COR-L47 (cell line): ENCODE results near the gene CAMK1G.

Source experiments
- DNase-seq: peaks from one replicate; lab custom pipeline; 2025; lab: John Stamatoyannopoulos, UW

CAMK1G gene

GRCh38 chr1:209565759-209566678 lies 17.5 kb upstream of the CAMK1G start:
- peak; percentile 81 for DNase-seq

DNA sequence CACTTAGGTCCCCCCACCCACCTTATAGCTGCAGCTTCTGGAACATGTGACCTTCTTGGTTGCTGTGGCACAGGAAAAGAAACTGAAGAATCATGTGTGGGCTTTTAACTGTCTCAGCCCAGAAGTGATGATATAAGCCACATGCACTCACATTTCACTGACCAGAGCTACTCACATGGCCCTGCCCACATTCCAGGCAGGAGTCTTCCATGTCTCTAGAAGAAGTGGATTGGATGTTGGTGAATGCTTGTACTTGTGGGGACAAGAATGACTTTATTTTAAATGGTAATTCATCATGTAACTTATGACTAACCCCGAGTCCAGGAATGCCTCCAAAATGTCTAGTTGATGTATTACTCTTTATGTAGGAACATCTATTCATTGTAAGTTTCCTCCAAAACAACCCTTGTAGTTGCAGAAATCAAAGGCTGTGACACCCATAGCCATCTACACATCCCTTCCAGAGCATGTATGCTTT lies 15.8 kb upstream of the CAMK1G start:
- DNase-seq: no peak

GRCh38 chr1:209569455-209570207 lies 13.9 kb upstream of the CAMK1G start:
- DNase-seq: peak; percentile 77

DNA sequence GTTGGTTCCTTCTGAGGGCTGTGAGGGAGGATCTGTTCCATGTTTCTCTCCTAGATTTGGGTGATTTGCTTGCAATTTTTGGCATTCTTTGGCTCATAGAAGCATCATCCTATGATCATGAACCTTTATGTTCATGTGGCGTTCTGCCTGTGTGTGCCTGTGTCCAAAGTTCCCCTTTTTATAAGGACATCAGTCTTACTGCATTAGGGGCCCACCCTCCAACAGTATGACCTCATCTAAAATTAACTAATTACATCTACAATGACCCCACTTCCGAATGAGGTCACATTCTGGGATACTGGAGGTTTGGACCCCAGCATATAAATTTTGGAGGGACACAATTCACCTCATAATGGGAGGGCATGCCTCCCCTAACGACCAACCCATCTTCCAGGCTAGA lies 12.8 kb upstream of the CAMK1G start:
- no peak for DNase-seq

DNA sequence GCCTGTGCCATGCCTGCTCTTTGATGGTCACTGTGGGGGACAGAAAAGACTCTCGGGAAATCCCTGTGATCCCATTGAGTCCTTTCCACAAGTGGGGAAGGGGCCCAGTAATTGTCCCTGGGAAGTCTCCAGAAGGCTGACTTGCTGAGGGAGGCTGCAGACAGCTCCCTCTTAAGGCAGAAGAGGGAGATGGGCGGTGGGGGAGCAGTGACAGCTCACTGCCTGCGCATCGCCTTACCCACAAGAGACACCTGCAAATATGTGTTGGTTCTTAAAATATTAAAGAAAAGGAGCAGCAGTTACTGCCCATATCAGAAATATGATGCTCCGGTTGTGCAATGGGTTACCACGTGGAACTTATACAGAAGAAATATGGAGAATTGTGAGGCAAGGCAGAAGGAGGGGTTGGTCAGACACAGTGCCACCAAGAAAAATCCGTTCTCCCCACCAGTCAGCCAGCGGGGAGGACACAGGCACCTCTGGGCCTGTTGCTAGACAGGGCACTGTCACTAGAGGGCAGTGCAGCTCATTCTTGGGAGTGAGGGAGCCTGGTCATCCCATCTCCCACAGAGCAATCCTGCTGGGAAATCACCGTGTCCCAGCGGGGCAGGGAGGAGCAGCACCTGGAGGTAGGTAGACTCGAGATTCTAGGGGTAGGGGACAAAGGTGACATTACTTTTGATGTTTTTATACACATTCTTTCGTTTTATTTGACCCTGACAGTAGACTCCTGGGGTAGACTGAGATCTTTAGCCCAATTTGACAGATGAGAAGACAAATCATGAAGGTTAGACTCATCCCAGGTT lies 6.9 kb upstream of the CAMK1G start:
- peak; percentile 65 for DNase-seq

- DNase-seq: no peak
Observed at GRCh38 chr1:209577346-209577745, 6.2 kb upstream of the CAMK1G start.

DNA sequence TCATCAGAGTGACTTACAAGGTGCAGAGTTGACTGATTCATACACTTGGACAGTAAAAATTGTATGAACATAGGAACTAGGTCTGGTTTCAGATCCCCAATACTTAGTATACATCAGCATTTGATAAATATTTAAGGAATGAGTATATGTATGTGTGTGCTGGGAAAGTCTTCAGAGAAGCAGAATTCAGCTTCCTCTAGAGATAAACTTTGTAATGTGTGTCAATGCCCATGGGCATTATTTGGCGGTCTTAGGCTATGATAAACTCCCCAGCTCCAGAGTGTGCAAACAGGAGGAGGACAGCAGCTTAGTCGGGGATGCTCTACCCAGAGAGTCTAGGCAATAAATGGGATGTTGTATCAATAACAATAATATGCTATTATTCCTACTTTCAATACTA lies 2.9 kb upstream of the CAMK1G start:
- DNase-seq: no peak

- DNase-seq: no peak
Observed at GRCh38 chr1:209584231-209584672, 738 bp downstream of the CAMK1G start.

- DNase-seq: no peak
Observed at GRCh38 chr1:209585197-209585596, 1.7 kb downstream of the CAMK1G start.

GRCh38 chr1:209585672-209586071 lies 2.2 kb downstream of the CAMK1G start:
- DNase-seq: peak; percentile 68

DNA sequence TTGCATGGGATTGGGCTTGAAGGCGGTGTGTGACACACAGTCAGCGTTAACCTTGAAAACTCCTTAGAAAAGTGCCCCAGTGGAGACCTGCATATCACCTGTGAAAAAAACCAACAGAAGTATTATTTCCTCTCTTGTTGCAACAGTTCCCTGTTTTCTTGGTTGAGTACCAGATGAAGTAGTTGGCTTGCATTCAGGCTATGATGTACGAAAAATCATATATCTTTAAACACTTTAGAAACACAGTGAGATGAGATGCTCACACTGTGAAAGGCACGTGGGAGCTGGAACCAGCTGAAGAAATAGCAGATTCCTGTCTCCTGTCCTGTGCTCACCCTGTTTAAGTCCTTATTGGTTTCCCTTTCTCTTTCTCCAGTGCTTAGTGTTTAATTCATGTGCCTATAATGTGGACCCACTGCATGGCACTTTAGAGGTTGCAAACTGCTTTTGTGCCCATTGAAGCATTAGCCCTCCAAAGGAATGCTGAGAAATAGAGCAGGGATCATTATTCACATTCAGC lies 2.8 kb downstream of the CAMK1G start:
- no peak for DNase-seq

DNA sequence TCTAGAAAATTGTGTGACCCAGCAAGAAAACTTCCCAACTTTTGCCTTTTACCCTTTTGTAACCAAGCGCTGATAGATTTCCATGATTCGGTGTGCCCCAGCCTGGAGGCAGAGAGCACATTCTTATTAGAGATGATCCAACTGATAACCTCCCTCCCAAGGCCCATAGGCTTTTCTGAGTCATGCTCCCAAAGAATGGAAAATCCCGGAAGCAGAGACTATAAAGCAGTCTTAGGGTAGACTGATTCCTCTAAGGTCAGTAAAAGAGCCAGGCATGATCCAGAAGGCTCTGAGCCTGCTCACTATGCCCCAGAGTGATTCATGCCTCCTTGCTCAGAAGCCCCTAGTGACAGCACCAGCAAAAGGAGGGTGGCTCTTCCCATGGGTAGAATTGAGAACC lies 4.3 kb downstream of the CAMK1G start:
- DNase-seq: no peak

- DNase-seq: no peak
Observed at GRCh38 chr1:209589440-209589839, 5.9 kb downstream of the CAMK1G start.

DNA sequence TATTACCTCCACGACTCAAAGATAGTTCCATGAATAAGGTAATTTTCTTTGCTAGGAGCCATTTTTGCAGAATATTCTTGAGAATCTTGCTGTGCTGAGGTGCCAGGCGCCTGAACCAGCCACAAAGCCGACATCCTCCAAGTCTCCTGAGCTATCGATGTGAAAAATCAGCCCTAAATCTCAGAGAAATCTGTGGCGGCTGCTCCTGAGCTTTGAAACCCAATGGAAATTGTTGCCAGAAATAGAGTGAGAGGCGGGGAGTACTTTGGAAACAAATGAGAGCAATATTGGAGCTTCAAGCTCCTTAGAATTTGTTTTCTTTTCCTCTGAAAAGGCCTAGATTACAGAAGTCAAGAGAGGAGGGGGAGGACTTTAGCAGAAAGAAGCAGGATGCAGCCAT lies 6.3 kb downstream of the CAMK1G start:
- DNase-seq: no peak

DNA sequence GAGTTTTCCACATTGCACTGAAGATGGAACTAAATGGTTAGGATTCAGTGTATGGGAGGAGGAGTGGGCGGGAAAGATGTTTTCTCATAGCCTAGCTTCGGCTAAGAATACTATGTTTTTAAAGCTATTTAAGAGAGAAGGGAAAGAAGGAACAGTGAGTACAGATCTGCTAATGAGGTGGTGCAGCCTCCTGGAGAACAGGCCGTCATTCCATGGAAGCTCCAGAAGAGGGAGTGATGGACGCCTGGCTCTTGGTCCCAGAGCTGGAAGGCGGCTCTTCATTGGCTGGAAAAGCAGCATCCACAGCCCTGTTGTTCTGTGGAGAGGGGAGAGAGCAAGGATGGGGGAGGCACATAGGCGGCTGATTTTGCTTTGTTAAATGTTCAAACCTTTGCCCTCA lies 6.9 kb downstream of the CAMK1G start:
- no peak for DNase-seq

DNA sequence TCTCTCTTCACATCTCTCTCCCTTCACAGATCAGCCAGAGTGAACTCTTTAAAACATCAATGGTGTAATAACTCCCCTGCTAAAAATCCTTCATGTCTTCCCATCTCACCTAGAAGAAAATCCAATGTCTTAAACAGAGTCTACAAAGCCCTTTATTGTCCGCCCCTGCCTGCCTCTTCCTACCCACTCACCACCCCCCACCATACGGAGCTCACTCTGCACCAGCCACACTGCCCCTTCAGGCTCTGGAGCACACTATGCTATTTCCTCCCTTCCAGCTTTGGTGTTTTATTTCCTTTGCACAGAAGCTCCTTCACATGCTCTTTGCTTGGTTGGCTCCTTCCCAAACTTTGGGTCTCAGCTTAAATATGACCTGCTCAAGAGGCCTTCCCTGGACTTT lies 10.2 kb downstream of the CAMK1G start:
- DNase-seq: peak; percentile 2

DNA sequence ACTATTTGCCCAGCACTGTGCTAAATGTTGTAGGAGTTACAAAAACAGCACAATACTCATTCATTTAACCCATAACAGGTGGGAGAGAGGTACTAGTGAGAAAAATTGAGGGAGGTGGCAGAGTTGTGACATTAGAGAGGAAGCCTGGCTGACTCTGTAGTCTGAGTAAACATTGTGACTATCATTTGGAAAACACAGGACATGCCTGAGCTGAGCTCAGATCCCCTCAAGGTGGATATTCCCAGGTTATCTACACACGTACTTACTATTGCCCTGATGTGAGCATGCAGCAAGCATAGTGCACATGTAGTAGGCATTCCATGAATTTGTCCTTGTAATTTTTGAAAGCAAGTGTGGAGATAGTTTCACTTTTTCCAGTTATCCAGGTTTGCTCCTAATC lies 10.9 kb downstream of the CAMK1G start:
- DNase-seq: no peak

GRCh38 chr1:209595028-209595427 lies 11.5 kb downstream of the CAMK1G start:
- DNase-seq: no peak

GRCh38 chr1:209595599-209596285 lies 12.2 kb downstream of the CAMK1G start:
- DNase-seq: no peak

GRCh38 chr1:209597499-209597898 lies 14.0 kb downstream of the CAMK1G start:
- no peak for DNase-seq

- no peak for DNase-seq
Observed at GRCh38 chr1:209598227-209598626, 14.7 kb downstream of the CAMK1G start.
